SK-MEL-5 (cell line): ENCODE data around the gene ZSCAN10. TPM values are rescaled to one million over a fixed set of nuclear protein-coding genes. Genes with fewer than 3 reads are reported as not detected.
"Not testable (repeated sequence)": the region's sequence is repeated elsewhere in the genome, so short reads cannot be mapped to it uniquely, and the experiment has no call there.

Experiments used
- DNase-seq: peaks from one replicate; pipeline ENCODE4 v3.0.0-alpha.2; 2016; ENCODE audit warnings: low read depth, low spot score
- in situ Hi-C: cut with HindIII; loops from 2 replicates; pipeline ENCODE4 v1.10.0; 2016; ENCODE audit warnings: low sequenced_read_pairs, high pct_unique_total_duplicates, low pct_unique_long_range_greater_than_20kb
- total RNA-seq: library from RNA; depleted of rRNA; stranded (reverse); fragments of >200 nt; shearing (Covaris generic); gene quantifications from 2 replicates; pipeline ENCODE4 v1.2.3, GENCODE V29; 2014

ZSCAN10 gene
- total RNA-seq, 1 experiment from 2014 or later: 0.13 TPM

DNA sequence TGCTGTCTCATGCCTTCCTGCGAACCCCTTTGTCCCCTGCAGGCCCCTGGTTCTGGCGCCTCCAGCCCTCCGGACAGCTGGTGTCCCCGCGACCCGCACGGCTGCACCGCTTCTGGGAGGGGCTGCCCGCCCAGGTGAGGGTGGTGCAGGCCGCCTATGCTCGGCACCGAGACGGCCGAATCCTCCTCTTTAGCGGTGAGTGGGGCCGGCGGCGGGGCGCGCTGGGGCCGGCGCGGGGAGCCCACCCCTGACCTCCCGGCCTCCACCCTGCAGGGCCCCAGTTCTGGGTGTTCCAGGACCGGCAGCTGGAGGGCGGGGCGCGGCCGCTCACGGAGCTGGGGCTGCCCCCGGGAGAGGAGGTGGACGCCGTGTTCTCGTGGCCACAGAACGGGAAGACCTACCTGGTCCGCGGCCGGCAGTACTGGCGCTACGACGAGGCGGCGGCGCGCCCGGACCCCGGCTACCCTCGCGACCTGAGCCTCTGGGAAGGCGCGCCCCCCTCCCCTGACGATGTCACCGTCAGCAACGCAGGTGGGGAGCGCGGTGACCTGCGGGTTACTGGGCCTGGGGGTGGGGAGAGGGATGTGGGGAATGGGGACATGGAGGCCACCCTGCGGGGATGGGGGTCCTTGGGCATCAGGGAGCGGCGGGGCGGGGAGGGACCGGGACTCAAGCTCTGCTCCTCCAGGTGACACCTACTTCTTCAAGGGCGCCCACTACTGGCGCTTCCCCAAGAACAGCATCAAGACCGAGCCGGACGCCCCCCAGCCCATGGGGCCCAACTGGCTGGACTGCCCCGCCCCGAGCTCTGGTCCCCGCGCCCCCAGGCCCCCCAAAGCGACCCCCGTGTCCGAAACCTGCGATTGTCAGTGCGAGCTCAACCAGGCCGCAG lies 40.7 kb downstream of the ZSCAN10 start:
- in situ Hi-C loops: no loop called here
- DNase-seq: peak; percentile 20

- DNase-seq: no peak
- in situ Hi-C loops: no loop called here
Measured at GRCh38 chr16:3057181-3058138, 41.6 kb downstream of the ZSCAN10 start.

DNA sequence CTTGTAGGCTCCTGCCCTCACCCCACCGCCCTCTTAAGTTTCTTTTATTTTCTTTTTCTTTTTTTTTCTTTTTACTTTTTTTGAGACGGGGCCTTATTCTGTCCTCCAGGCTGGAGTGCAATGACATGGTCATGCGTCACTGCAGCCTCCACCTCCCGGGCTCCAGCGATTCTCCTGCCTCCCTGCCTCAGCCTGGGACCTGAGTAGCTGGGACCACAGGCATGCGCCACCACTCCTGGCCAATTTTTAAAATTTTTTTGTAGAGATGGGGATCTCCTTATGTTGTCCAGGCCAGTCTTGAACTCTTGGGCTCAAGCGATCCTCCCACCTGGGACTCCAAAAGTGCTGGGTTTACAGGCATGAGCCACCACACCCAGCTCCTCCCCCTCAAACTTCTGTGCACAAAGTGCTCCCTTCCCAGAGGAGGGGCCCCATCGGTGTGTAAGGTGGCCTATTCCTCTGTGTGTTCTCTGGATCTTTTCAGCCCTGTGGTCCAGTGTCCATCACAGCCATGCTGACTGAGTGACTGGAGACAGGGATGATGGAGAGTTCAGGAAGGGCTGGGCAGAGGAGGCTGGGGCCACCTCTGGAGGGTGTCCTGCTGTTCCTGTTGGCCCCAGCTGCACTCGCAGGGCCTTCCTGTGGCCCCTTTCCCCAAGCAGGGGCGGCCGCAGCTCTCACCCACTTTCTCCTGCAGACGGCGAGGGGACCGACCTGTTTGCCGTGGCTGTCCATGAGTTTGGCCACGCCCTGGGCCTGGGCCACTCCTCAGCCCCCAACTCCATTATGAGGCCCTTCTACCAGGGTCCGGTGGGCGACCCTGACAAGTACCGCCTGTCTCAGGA lies 42.5 kb downstream of the ZSCAN10 start:
- in situ Hi-C loops: no loop called here
- DNase-seq: no peak

DNA sequence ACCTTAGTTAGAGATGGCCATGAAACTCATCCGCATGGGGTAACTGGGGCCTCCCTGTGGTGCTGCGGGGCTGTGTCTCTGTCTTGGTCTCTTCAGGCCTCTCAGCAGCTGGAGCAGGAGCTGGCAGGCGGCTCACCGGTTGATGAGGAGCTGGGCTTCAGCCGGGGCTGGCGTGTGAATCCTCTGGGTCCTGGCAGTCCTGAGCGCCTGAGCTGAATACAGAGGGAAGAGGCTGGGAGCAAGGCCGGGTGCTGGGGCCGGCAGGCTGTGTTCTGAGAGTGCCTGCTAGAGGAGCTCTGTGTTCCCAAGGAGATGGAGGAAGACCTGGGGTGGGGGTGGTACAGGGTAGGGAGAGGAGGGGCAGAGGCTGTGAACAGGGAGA lies 43.4 kb downstream of the ZSCAN10 start:
- in situ Hi-C loops, DNase-seq: not testable (repeated sequence)

DNA sequence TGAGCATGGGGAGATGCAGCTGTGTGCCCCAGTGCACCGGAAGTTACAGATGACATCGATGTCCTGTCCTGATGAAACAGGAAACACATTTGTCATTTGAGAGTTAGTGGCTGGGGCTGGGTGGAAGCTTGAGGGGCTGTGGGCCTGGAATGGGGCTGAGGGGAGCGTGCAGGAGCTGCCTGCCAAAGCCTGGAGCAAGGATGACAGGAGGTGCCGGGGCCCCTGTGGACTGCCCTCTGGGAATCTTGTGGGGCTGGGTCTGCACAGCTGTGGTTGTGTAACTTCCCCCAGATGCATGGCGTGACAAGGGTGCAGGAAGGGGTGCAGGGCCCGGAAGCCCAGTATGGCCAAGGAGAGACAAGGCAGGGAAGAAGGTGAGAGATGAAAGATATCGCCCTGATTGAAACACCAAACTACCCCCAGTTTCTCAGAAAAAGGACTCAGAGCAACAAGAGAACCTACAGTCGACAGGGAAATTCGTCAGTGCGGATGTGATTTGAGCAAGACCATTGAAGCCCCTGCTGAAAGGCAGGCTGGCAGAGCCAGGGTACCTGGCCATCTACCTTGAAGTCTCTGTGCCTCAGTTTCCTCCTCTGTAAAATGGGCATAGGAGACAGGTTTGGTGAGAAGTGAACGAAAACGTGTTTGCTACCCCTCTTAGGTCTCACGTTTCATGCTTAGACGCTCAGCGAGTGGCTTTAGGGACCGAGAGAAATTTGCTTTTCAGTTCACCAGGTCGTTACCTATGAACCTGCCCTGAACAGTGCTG lies 43.9 kb downstream of the ZSCAN10 start:
- in situ Hi-C loops: no loop called here
- no peak for DNase-seq

GRCh38 chr16:3053330-3053710 lies 45.8 kb downstream of the ZSCAN10 start:
- in situ Hi-C loops, DNase-seq: not testable (repeated sequence)

GRCh38 chr16:3052571-3053329 lies 46.3 kb downstream of the ZSCAN10 start:
- in situ Hi-C loops, DNase-seq: not testable (repeated sequence)

DNA sequence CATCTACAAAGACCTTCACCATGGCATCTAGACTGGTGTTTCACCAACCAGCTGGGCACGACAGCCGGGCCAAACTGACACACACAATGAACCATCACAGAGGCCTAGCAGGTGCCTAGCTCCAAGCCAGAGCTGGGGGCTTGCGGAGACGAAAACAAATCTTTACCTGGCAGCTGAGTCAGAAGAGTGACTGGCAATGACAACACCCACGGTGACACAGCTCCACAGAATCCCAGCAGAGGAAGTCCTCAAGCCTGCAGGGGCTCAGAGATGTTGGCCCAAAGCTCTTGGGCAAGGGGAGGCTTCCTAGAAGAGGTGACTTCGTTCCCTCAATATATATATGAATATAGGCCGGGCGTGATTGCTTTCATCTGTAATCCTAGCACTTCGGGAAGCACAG lies 47.6 kb downstream of the ZSCAN10 start:
- no peak for DNase-seq
- in situ Hi-C loops: no loop called here

GRCh38 chr16:3051009-3051408 lies 48.1 kb downstream of the ZSCAN10 start:
- in situ Hi-C loops: no loop called here
- DNase-seq: no peak

DNA sequence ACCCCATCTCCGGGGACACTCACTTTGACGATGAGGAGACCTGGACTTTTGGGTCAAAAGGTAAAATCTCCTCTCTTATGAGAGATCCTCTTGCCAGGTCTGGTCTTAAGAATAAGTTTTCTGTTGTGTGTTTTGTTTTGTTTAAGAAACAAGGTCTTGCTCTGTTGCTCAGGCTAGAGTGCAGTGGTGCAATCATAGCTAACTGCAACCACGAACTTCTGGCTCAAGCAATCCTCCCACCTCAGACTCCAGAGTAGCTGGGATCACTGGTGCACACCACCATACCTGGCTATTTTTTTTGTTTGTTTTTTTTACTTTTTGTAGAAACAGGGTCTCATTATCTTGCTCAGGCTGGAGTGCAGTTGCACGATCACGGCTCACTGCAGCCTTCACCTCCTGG lies 48.6 kb downstream of the ZSCAN10 start:
- in situ Hi-C loops: no loop called here
- DNase-seq: no peak

DNA sequence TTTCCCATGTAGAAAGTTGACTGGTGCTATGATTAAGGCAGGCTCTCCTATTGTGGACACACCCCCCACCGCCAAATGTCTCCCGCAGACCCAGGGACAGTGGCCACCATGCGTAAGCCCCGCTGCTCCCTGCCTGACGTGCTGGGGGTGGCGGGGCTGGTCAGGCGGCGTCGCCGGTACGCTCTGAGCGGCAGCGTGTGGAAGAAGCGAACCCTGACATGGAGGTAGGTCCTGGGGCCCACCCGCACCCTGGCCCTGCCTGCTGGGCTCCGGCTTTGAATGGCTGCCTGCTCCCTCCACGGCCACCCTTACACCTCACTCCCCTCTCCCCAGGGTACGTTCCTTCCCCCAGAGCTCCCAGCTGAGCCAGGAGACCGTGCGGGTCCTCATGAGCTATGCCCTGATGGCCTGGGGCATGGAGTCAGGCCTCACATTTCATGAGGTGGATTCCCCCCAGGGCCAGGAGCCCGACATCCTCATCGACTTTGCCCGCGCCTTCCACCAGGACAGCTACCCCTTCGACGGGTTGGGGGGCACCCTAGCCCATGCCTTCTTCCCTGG lies 49.1 kb downstream of the ZSCAN10 start:
- DNase-seq: no peak
- in situ Hi-C loops: no loop called here

- in situ Hi-C loops: no loop called here
- DNase-seq: no peak
Measured at GRCh38 chr16:3047387-3047720, 51.7 kb downstream of the ZSCAN10 start.

DNA sequence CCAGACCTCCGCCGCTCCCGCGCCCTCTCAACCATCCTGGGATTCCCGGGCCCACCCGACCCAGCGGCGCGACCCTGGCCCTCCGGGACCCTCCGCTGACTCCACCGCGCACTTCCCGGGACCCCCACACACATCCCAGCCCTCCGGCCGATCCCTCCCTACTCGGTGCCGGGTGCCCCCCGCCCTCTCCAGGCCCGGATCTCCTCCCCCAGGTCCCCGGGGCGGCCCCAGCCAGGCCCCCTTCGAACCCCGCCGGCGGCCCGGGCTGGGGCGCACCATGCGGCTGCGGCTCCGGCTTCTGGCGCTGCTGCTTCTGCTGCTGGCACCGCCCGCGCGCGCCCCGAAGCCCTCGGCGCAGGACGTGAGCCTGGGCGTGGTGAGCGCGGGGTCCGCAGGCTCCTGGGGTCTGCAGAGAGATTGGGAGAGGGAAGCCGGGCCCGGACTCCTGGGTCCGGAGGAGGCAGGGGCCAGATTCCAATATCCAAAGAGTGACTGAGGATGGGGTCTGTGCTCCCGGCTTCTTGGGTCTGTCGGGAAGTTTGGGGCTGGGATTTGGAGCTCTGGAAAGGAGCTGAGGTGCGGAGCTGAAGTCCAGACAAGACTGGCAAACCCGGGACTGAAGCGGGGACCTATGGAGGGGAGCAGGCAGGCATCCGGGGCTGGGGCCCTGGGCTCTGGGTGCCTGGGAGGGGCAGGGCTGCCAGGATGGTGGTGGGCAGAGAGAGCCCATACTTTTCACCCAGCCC lies 52.3 kb downstream of the ZSCAN10 start:
- in situ Hi-C loops: no loop called here
- DNase-seq: no peak

GRCh38 chr16:3045758-3046640 lies 53.1 kb downstream of the ZSCAN10 start, which contains the start of gene MMP25:
Gene MMP25, plus strand, starts transcription at chr16:3046561. Its CDS starts 357 bp downstream, at chr16:3046918.
- in situ Hi-C loops: no loop called here
- DNase-seq: no peak

GRCh38 chr16:3044708-3045107 lies 54.4 kb downstream of the ZSCAN10 start:
- in situ Hi-C loops: no loop called here
- DNase-seq: no peak
